NCI-H1105 treated with DMSO at 0.1 percent for 48 hours (cell line): Measurements from ENCODE around the gene UCP2.
"Not testable (repeated sequence)": the region's sequence is repeated elsewhere in the genome, so short reads cannot be mapped to it uniquely, and the experiment has no call there.

Source experiments
- DNase-seq: peaks from one replicate; lab custom pipeline; 2025; lab: John Stamatoyannopoulos, UW

Gene UCP2

DNA sequence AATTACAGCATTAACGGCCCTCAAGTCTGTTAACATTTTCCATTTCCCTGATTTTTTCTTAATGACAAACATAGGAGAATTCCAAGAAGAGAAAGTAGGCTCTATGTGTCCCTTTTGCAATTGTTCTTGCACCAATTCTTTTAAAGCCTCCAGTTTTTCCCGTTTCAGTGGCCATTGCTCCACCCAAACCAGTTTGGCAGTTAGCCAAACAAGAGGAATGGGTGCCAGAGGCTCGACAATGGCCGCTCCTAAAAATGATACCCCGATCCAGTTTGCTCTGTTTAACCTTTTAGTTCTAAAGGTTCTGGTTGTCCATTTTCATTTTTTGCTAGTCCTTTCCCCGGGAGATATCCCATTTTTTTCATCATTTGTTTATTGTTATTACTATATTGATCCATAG is 38.6 kb downstream of the UCP2 start:
- DNase-seq: no peak

DNA sequence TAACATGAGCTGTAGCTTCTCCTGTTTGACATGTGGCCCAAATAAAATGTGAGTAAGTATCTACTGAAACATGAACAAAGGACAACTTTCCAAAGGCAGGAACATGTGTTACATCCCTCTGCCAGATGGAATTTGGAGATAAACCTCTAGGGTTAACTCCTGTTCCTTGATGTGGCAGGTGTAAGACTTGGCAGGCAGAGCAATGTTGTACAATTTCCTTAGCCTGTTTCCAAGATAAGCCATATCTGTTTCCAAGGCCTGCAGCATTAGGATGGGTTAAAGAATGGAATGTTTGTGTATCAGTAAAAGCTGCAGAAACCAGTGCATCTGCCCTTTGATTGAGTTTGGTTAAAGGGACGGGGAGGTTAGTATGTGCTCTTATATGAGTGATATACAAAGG is 40.6 kb downstream of the UCP2 start:
- no peak for DNase-seq

- DNase-seq: no peak
Measured at GRCh38 chr11:73940801-73941570, 41.7 kb downstream of the UCP2 start.

DNA sequence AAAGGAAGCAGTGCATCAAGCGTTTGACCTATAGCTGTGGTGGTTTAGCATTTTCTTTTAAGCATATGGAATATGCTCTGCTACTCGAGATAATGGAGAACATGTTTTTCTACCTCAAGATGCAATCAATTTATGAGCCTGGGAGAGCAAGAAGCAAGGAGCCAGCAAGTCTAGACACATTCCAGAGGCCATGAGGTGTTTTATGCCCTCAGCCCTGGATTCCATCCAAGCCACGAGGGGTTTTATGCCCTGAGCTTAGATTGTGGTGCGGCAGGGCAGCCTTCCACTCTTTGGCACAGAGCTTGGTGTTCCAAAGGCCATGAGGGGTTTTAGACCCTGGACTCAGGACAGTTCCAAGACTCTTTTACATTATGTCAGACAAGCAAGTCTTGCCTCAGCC is 43.5 kb downstream of the UCP2 start:
- no peak for DNase-seq

GRCh38 chr11:73936047-73936446 is 46.6 kb downstream of the UCP2 start:
- DNase-seq: not testable (repeated sequence)

- DNase-seq: no peak
Measured at GRCh38 chr11:73932781-73933180, 49.9 kb downstream of the UCP2 start.

GRCh38 chr11:73931951-73932350 is 50.7 kb downstream of the UCP2 start:
- DNase-seq: no peak

- peak; percentile 73 for DNase-seq
Measured at GRCh38 chr11:73931039-73931645, 51.5 kb downstream of the UCP2 start.

DNA sequence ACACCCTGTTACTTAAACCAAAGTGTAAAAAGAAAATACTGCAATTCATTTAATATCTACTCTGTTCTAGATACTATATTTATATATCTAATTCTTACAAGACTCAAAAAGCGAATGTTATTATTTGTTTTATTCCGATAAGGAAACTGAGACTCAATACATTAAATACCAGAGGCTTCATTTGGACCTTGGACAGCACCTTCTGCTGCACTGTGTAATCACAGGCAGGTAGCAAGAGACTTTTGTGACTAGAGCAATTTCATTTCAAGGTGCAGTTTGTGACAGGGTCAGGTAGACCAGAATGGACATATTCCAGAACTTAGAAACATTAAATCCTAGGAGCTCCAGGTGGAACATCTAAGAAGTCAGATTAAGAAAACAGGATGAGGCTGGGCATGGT is 53.3 kb downstream of the UCP2 start:
- no peak for DNase-seq
